Brain microvascular endothelial cell (primary cell): ENCODE measurements around the gene LCE6A.

ENCODE experiments used
- DNase-seq: peaks from one replicate; pipeline ENCODE4 v3.0.0-alpha.2; 2020
- H3K27ac ChIP-seq: fragments of 250-450 bp; sonication (Bioruptor Pico); 2 replicates; pipeline ENCODE4 v1.5.1; 2020; ENCODE audit warnings: mild to moderate bottlenecking, moderate library complexity
- H3K27me3 ChIP-seq: fragments of 250-450 bp; sonication (Bioruptor Pico); replicated peaks from 2 replicates; pipeline ENCODE4 v1.5.1; 2020; ENCODE audit warnings: mild to moderate bottlenecking
- H3K36me3 ChIP-seq: fragments of 250-450 bp; sonication (Bioruptor Pico); replicated peaks from 2 replicates; pipeline ENCODE4 v1.5.1; 2020; ENCODE audit warnings: mild to moderate bottlenecking
- H3K4me3 ChIP-seq: 2 replicates; pipeline ENCODE4 v1.5.1; 2011; ENCODE audit warnings: low read depth, mild to moderate bottlenecking, control low read depth, low read length, moderate library complexity
- in situ Hi-C: cut with HindIII; loops from 2 replicates; pipeline ENCODE4 v1.10.0; 2017; ENCODE audit warnings: low sequenced_read_pairs, low pct_ligation_motif_present
- TF ChIP-seq, protein P1 (sequence below): IDR thresholded peaks from 2 replicates; pipeline ENCODE4 v1.5.1; 2011; ENCODE audit warnings: low read depth, mild to moderate bottlenecking, moderate library complexity, low read length, control low read depth, inconsistent platforms; ENCODE audit errors: missing control alignments

The LCE6A gene

DNA sequence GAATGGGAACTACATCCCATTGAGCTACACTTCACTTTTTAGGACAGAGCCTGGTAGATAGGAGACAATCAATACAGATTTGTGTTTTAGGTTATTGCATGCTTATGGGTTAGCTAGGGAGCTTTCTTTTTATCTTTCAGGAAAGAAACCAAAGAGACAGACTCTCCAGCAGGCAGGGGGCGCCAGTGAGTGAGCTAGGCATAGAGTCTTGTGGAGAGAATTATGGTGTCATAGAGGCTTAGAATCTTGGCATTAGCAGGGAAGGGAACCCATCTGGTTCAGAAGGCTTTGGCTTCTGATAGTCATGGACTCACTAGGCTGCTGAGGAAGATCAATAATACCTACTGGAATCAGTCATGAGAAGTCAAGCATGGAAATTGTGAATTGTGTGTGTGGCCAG is 35.4 kb downstream of the LCE6A start, which contains the start of gene SMCP:
Gene SMCP, plus strand, starts transcription at position 281 of the 400 bp plus-strand sequence. CDS start 6,101 bp downstream, outside the sequence.
- H3K27ac ChIP-seq: no peak within 1 kb of the TSS
- H3K36me3 ChIP-seq: no peaks in the 10 kb centered on the region
- no peak for DNase-seq
- TF ChIP-seq, protein P1, sequence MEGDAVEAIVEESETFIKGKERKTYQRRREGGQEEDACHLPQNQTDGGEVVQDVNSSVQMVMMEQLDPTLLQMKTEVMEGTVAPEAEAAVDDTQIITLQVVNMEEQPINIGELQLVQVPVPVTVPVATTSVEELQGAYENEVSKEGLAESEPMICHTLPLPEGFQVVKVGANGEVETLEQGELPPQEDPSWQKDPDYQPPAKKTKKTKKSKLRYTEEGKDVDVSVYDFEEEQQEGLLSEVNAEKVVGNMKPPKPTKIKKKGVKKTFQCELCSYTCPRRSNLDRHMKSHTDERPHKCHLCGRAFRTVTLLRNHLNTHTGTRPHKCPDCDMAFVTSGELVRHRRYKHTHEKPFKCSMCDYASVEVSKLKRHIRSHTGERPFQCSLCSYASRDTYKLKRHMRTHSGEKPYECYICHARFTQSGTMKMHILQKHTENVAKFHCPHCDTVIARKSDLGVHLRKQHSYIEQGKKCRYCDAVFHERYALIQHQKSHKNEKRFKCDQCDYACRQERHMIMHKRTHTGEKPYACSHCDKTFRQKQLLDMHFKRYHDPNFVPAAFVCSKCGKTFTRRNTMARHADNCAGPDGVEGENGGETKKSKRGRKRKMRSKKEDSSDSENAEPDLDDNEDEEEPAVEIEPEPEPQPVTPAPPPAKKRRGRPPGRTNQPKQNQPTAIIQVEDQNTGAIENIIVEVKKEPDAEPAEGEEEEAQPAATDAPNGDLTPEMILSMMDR: peak; percentile 31
- in situ Hi-C loops: no loop called here
- H3K4me3 ChIP-seq: no peak within 1 kb of the TSS
- no peaks in the 10 kb centered on the region for H3K27me3 ChIP-seq

DNA sequence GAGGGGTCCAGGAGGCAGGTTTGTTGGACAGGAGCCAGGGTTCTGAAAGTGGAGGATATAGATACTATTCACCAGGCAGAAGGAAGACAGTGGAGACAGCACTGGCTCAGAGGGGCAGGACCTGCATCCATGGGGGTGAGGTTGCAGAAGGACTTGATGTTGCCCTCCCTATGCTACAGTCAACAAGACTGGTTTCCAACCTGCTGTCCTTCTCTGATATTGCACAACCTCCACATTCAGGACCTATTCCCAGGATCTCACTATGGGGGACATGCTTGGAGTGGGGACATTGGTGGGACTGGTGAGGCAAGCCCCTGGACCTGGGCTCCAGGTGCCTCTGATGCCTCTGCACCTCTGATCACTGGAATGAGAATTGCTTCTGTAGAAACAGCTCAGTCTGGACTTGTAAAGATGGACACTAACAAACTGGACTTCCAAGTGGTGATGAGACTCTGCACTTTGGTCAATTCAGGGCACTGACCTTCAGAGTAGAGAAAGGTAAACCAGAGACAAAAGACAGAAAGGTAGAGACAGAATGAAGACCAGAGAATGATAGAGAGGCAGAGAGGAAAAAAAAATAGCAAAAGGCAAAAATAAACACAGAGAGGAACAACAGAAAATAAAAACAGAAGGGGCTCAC is 37.0 kb downstream of the LCE6A start:
- Histone ChIP-seq H3K4me3 (no peak overlapping the region), H3K27me3 (no peaks in the 10 kb centered on the region), H3K36me3 (no peaks in the 10 kb centered on the region), H3K27ac (no peak overlapping the region)
- no peak for DNase-seq
- in situ Hi-C loops: no loop called here
- TF ChIP-seq, protein P1: no peak

DNA sequence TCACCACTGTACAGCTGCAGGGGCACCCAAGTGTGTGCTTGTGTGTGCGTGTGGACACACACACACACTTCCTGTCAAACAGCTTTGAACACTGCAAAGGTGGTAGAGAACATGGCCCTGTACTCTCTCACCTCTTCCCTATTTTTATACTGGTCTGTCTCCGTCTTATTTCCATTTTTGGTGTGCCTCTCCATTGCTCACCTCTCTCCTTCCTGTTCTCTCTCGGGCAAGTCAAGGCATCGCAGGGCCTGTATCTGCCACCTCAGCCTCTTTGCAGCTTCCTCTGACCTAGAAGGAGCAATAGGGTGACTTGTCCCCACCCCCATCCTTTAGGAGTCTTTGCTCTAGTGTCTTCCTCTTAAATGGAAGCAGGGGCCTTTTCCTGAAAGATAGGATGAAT is 37.7 kb downstream of the LCE6A start:
- no peak for DNase-seq
- Histone ChIP-seq H3K4me3 (no peak overlapping the region), H3K27me3 (no peaks in the 10 kb centered on the region), H3K27ac (no peak overlapping the region), H3K36me3 (no peaks in the 10 kb centered on the region)
- TF ChIP-seq, protein P1: no peak
- in situ Hi-C loops: no loop called here

DNA sequence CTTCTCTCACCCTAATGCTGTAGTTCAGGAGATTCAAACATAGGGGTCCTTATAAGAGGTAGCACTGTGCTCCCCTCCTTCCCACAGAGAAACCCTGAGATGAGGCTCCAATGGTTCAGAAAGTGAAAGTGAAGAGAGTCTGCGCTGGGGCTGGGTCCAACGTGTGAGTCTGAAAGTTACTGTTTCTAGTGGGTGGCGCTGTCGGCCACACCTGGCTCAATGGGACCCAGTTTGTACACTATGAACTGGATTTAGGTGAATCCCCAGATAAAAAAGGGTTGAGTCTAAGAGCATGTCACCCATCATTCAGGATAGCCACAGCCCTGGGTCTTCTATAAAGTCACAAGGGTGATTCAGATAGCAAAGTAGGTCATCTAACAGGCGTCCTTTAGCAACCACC is 38.3 kb downstream of the LCE6A start:
- DNase-seq: no peak
- Histone ChIP-seq H3K4me3 (no peak overlapping the region), H3K36me3 (no peaks in the 10 kb centered on the region), H3K27me3 (no peaks in the 10 kb centered on the region), H3K27ac (no peak overlapping the region)
- TF ChIP-seq, protein P1: no peak
- in situ Hi-C loops: no loop called here

DNA sequence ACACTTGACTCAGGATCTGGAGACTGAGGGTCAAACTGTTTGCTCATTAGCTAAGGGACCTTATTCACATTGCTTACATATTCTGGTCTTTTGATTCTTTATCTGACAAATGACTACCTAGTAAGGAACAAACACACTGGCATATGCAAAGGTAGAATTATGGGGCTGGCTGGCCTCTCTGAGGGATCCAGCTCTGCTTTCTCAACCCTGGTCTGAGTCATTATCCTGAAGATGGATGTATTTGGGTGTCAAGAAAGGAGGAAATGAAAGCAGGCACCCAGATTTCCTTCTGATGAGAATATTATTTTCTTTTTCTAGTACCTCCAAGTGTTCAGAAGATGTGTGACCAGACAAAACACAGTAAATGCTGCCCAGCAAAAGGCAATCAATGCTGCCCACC is 41.4 kb downstream of the LCE6A start:
- in situ Hi-C loops: no loop called here
- Histone ChIP-seq H3K27ac (no peak overlapping the region), H3K36me3 (no peaks in the 10 kb centered on the region), H3K27me3 (no peaks in the 10 kb centered on the region), H3K4me3 (no peak overlapping the region)
- TF ChIP-seq, protein P1: no peak
- no peak for DNase-seq

DNA sequence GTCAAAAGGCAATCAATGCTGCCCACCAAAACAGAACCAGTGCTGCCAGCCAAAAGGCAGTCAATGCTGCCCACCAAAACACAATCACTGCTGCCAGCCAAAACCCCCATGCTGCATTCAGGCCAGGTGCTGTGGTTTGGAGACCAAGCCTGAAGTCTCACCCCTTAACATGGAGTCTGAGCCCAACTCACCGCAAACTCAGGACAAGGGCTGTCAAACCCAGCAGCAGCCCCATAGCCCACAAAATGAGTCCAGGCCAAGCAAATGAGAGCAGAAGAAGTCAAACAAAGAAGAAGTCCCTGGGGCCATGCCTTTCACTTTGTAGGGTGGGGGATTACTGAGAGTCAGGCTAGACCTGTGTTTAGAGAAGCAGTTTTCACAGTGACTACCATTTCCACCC is 41.9 kb downstream of the LCE6A start:
- DNase-seq: no peak
- TF ChIP-seq, protein P1: no peak
- no peaks in the 10 kb centered on the region for H3K36me3 ChIP-seq
- no peaks in the 10 kb centered on the region for H3K27me3 ChIP-seq
- in situ Hi-C loops: no loop called here
- no peak overlapping the region for H3K4me3 ChIP-seq
- no peak overlapping the region for H3K27ac ChIP-seq
